ENCODE data around the gene FBXW11. TPM values are rescaled to one million over a fixed set of nuclear protein-coding genes. Genes with fewer than 3 reads are reported as not detected.

The FBXW11 gene
- polyA plus RNA-seq, 1 donor (not counting 4 experiments of a cell fraction or from before 2014, with no cell fraction given) = 48.4 TPM

DNA sequence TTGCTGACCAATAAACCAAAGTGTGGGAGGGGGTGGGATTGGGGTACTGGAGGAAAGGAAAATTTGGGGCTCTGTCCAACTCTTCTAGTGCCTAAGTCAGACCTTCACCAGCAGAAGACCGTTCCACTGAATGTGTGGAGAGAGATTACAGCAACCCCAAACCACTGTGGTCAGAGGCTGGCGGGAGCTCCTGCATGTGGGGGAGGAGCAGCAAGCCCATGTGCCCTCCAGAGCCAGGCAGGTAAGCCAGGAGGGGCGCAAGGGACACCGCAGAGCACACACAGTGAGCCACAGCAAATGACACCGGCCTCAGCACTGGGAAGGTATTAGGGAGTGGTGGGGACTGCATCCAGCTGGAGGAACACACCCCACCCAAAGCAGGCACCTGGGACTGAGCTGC is 158.0 kb downstream of the FBXW11 start:
- Histone ChIP-seq H2AFZ (ENCODE audit: control insufficient read depth, low read length) (no peak overlapping the region), H3K4me1 (ENCODE audit: control insufficient read depth, extremely low read depth, insufficient read depth, low read length) (no peaks in the 10 kb centered on the region), H3K27me3 (ENCODE audit: control insufficient read depth, extremely low read depth, insufficient read depth, low read length) (no peaks in the 10 kb centered on the region), H3K27ac (ENCODE audit: control insufficient read depth, insufficient read depth, low read length) (no peak overlapping the region), H3K9me1 (ENCODE audit: control insufficient read depth, extremely low read depth, insufficient read depth, low read length) (no peaks in the 10 kb centered on the region), H4K20me1 (ENCODE audit: control insufficient read depth, extremely low read depth, insufficient read depth, low read length) (no peaks in the 10 kb centered on the region), H3K4me2 (ENCODE audit: control insufficient read depth, extremely low read depth, insufficient read depth, low read depth, low read length) (no peak overlapping the region), H3K9ac (ENCODE audit: control insufficient read depth, extremely low read depth, insufficient read depth, low read length) (no peak overlapping the region), H3K79me2 (ENCODE audit: control insufficient read depth, insufficient read depth, low read length) (no peaks in the 10 kb centered on the region), H3K4me3 (ENCODE audit: control insufficient read depth in 2 of 3, extremely low read depth in 1 of 3, insufficient read depth in 2 of 3, low read depth in 1 of 3, low read length in 3 of 3) (no peak overlapping the region), H3K36me3 (ENCODE audit: control insufficient read depth in 2 of 2, extremely low read depth in 1 of 2, insufficient read depth in 2 of 2, low read length in 2 of 2) (no peaks in the 10 kb centered on the region), H3K9me3 (ENCODE audit: control insufficient read depth, low read depth, low read length) (no peaks in the 10 kb centered on the region)
- dilution Hi-C loops (cut with MboI; ENCODE audit: extremely low pct_ligation_motif_present, low sequenced_read_pairs) = no loop called here
- FAIRE-seq = no peak
- no peak for TF ChIP-seq EZH2 (IDR thresholded peaks at IDR 0.05; ENCODE audit: low read length)
- TF ChIP-seq, protein P1, sequence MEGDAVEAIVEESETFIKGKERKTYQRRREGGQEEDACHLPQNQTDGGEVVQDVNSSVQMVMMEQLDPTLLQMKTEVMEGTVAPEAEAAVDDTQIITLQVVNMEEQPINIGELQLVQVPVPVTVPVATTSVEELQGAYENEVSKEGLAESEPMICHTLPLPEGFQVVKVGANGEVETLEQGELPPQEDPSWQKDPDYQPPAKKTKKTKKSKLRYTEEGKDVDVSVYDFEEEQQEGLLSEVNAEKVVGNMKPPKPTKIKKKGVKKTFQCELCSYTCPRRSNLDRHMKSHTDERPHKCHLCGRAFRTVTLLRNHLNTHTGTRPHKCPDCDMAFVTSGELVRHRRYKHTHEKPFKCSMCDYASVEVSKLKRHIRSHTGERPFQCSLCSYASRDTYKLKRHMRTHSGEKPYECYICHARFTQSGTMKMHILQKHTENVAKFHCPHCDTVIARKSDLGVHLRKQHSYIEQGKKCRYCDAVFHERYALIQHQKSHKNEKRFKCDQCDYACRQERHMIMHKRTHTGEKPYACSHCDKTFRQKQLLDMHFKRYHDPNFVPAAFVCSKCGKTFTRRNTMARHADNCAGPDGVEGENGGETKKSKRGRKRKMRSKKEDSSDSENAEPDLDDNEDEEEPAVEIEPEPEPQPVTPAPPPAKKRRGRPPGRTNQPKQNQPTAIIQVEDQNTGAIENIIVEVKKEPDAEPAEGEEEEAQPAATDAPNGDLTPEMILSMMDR (optimal IDR thresholded peaks at IDR 0.05 in 1 of 3, IDR thresholded peaks at IDR 0.05 in 1 of 3, conservative IDR thresholded peaks at IDR 0.05 in 1 of 3; ENCODE audit: extremely low read depth in 1 of 3, insufficient read depth in 2 of 3, low read length in 3 of 3) = no peak
- no peak for DNase-seq (ENCODE audit: low read depth, low spot score)

DNA sequence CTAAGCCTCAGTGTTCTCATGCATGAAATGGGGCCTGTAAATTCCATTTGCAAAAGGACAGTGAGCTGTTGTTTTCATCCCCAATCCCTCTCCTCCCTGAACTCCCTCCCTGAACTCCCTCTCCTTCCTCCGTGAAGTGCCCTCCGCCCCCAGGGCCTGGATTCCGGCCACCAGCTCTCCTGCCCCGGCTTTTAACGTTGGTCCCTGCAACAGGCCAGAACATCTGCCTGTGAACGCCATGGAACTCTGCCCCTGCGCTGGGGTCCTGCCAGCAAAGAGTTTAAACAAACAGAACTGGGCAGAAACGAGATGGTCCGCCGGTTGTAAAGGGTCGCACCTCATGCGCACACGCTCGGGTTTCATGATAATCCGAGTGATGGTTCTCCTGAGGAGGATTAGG is 158.4 kb downstream of the FBXW11 start:
- Histone ChIP-seq H3K27me3 (ENCODE audit: control insufficient read depth, extremely low read depth, insufficient read depth, low read length) (no peaks in the 10 kb centered on the region), H2AFZ (ENCODE audit: control insufficient read depth, low read length) (no peak overlapping the region), H3K4me2 (ENCODE audit: control insufficient read depth, extremely low read depth, insufficient read depth, low read depth, low read length) (no peak overlapping the region), H3K36me3 (ENCODE audit: control insufficient read depth in 2 of 2, extremely low read depth in 1 of 2, insufficient read depth in 2 of 2, low read length in 2 of 2) (no peaks in the 10 kb centered on the region), H3K4me3 (ENCODE audit: control insufficient read depth in 2 of 3, extremely low read depth in 1 of 3, insufficient read depth in 2 of 3, low read depth in 1 of 3, low read length in 3 of 3) (no peak overlapping the region), H3K9ac (ENCODE audit: control insufficient read depth, extremely low read depth, insufficient read depth, low read length) (no peak overlapping the region), H3K4me1 (ENCODE audit: control insufficient read depth, extremely low read depth, insufficient read depth, low read length) (no peaks in the 10 kb centered on the region), H3K9me3 (ENCODE audit: control insufficient read depth, low read depth, low read length) (no peaks in the 10 kb centered on the region), H3K79me2 (ENCODE audit: control insufficient read depth, insufficient read depth, low read length) (no peaks in the 10 kb centered on the region), H3K27ac (ENCODE audit: control insufficient read depth, insufficient read depth, low read length) (no peak overlapping the region), H4K20me1 (ENCODE audit: control insufficient read depth, extremely low read depth, insufficient read depth, low read length) (no peaks in the 10 kb centered on the region), H3K9me1 (ENCODE audit: control insufficient read depth, extremely low read depth, insufficient read depth, low read length) (no peaks in the 10 kb centered on the region)
- FAIRE-seq (no peak), DNase-seq (ENCODE audit: low read depth, low spot score) (no peak)
- no peak for TF ChIP-seq EZH2 (IDR thresholded peaks at IDR 0.05; ENCODE audit: low read length)
- TF ChIP-seq, protein P1 (optimal IDR thresholded peaks at IDR 0.05 in 1 of 3, IDR thresholded peaks at IDR 0.05 in 1 of 3, conservative IDR thresholded peaks at IDR 0.05 in 1 of 3; ENCODE audit: extremely low read depth in 1 of 3, insufficient read depth in 2 of 3, low read length in 3 of 3) = no peak
- dilution Hi-C loops (cut with MboI; ENCODE audit: extremely low pct_ligation_motif_present, low sequenced_read_pairs) = no loop called here

Data from keratinocyte (primary cell).